Panc1 (cell line): Measurements from ENCODE around the gene PITPNM2.

Experiments used
- CTCF ChIP-seq: fragments of 450-650 bp; IDR thresholded peaks from 2 replicates; pipeline ENCODE4 v1.5.1; 2017; ENCODE audit warnings: mild to moderate bottlenecking
- SIN3A ChIP-seq: IDR thresholded peaks from 2 replicates; pipeline ENCODE4 v1.6.1; 2012; ENCODE audit warnings: low read depth, mild to moderate bottlenecking, low read length, moderate library complexity, borderline replicate concordance; ENCODE audit not compliant: insufficient read depth

- TF ChIP-seq CTCF (no peak), SIN3A (no peak)
Observed at GRCh38 chr12:123199936-123200335, 49.0 kb upstream of the PITPNM2 start.
